ENCODE data around the gene KREMEN2.

KREMEN2 gene

GRCh38 chr16:2980227-2981176, 16.4 kb downstream of the KREMEN2 start, which contains the start of gene PKMYT1:
TSS of gene PKMYT1 (minus strand) at chr16:2980446. CDS start at chr16:2979657, 789 bp downstream.
- peak; percentile 95 for DNase-seq

- DNase-seq = no peak
Observed at GRCh38 chr16:2981177-2981898, 17.3 kb downstream of the KREMEN2 start.

- no peak for DNase-seq
Observed at GRCh38 chr16:2981899-2982250, 17.8 kb downstream of the KREMEN2 start.

- DNase-seq = no peak
Observed at GRCh38 chr16:2982402-2982801, 18.3 kb downstream of the KREMEN2 start.

GRCh38 chr16:2983706-2984136, 19.6 kb downstream of the KREMEN2 start:
- peak; percentile 85 for DNase-seq

GRCh38 chr16:2985462-2985861, 21.4 kb downstream of the KREMEN2 start:
- DNase-seq = peak; percentile 77

GRCh38 chr16:2985893-2986355, 21.8 kb downstream of the KREMEN2 start:
- no peak for DNase-seq

GRCh38 chr16:2986623-2987188, 22.6 kb downstream of the KREMEN2 start:
- DNase-seq = no peak

GRCh38 chr16:2987286-2987685, 23.2 kb downstream of the KREMEN2 start:
- no peak for DNase-seq

GRCh38 chr16:2987833-2988232, 23.8 kb downstream of the KREMEN2 start:
- DNase-seq = peak; percentile 74

GRCh38 chr16:2988590-2989099, 24.6 kb downstream of the KREMEN2 start:
- DNase-seq = no peak

GRCh38 chr16:2990891-2991290, 26.8 kb downstream of the KREMEN2 start:
- DNase-seq = no peak

- no peak for DNase-seq
Observed at GRCh38 chr16:2991566-2992261, 27.6 kb downstream of the KREMEN2 start.

GRCh38 chr16:2992383-2993081, 28.5 kb downstream of the KREMEN2 start:
- no peak for DNase-seq

GRCh38 chr16:2996298-2996697, 32.2 kb downstream of the KREMEN2 start:
- DNase-seq = no peak

GRCh38 chr16:2999929-3000328, 35.9 kb downstream of the KREMEN2 start:
- DNase-seq = no peak

- DNase-seq = no peak
Observed at GRCh38 chr16:3000540-3000939, 36.5 kb downstream of the KREMEN2 start.

GRCh38 chr16:3001316-3001715, 37.2 kb downstream of the KREMEN2 start:
- no peak for DNase-seq

GRCh38 chr16:3003582-3004270, 39.7 kb downstream of the KREMEN2 start:
- DNase-seq = peak; percentile 96

GRCh38 chr16:3004319-3004718, 40.2 kb downstream of the KREMEN2 start:
- no peak for DNase-seq

GRCh38 chr16:3004781-3005284, 40.8 kb downstream of the KREMEN2 start:
- DNase-seq = no peak
